Embryonic facial prominence (tissue), 1 donor: Measurements from ENCODE around the gene TMEM248.
"Not testable (repeated sequence)": the region's sequence is repeated elsewhere in the genome, so short reads cannot be mapped to it uniquely, and the experiment has no call there.

ENCODE experiments used
- DNase-seq: peaks from one replicate; pipeline ENCODE4 v3.0.0-alpha.2; 2016; ENCODE audit errors: extremely low spot score

The TMEM248 gene

GRCh38 chr7:66950311-66950710, 29.3 kb downstream of the TMEM248 start:
- no peak for DNase-seq

GRCh38 chr7:66950763-66951162, 29.7 kb downstream of the TMEM248 start:
- DNase-seq, result no peak

- no peak for DNase-seq
Observed at GRCh38 chr7:66952343-66953043, 31.5 kb downstream of the TMEM248 start.

GRCh38 chr7:66953044-66953427, 32.0 kb downstream of the TMEM248 start:
- DNase-seq, result no peak

DNA sequence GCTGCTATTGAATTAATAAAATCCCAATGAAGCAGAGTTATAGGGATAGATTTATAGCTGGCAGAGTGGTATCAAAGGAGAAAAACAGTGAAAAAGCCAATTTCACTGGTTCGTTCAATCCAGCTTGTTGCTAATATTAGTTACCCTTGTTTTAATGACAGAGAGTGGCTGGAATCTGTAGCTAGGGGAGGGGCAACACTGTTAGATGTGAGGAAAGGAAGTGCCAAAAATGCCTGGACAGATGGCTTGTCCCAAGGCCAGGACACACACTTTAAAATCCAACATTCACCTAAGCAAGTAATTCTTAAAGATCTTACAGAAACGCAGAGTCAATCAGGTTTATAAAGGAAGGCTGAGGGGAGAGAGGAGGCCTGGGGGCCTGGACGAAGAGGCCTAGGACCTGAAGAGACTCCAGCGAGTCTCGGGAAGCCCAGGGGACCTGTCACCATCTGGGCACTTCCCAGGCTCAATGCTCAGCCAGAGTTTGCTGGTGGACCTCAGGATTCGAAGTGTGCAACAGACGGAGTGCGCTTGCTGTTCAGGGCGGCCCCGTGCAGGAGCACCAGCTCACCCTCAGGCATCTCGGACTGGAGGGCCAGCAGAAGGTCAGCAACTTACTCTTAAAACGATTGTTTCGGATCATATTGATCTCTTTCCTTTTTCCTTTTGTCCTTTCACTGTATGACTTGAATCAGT, 36.7 kb downstream of the TMEM248 start:
- no peak for DNase-seq

- no peak for DNase-seq
Observed at GRCh38 chr7:66958538-66959350, 37.7 kb downstream of the TMEM248 start.

DNA sequence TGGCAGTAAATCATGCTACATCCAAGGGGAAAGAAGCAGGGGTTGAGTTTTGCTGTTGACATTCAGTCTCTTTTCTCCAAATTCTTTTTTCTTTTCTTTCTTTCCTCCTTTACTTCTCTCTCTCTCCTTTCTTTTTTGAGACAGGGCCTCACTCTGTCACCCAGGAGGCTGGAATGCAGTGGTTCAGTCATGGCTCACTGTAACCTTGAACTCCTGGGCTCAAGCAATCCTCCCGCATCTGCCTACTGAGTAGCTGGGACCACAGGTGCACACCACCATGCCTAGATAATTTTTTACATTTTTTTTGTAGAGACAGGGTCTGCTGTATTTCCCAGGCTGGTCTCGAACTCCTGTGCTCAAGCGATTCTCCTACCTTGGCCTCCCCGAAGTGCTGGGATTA, 39.2 kb downstream of the TMEM248 start:
- no peak for DNase-seq

DNA sequence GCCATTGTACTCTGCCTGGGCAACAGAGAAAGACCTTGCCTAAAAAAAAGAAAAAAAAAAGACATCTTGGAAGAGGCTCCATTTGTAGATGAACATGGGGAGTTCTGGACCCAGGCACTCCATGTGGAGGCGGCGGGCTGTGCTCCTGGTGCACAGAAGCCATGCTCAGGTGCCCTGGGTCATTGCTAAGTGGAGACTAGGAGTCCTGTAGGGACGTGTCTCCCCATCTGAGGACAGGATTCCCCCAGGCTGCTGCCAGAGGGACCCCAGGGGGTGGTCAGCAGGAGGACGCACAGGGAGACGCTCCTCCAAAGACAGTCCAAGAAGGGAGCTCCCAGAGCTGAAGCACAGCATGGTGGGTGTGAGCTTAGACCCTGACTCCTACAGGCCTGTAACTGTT, 40.1 kb downstream of the TMEM248 start:
- no peak for DNase-seq

DNA sequence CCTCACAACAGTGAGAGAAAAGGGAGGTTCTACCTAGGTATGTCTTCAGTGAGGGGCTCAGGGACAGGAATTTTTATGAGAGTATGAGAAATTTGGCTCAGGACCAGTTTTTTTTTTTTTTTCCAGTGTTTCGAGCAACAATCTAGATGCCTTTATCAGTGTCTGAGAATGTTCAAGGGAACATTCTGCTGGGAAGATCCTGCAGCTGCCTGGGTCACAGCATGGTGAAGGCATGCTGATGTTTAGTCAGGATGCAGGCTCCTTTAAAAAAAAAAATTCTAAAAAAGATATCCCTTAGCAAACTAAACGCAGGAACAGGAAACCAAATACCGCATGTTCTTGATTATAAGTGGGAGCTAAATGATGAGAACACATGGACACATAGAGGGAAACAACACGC, 43.4 kb downstream of the TMEM248 start:
- DNase-seq, result no peak

- DNase-seq, result no peak
Observed at GRCh38 chr7:66967029-66967428, 46.0 kb downstream of the TMEM248 start.

DNA sequence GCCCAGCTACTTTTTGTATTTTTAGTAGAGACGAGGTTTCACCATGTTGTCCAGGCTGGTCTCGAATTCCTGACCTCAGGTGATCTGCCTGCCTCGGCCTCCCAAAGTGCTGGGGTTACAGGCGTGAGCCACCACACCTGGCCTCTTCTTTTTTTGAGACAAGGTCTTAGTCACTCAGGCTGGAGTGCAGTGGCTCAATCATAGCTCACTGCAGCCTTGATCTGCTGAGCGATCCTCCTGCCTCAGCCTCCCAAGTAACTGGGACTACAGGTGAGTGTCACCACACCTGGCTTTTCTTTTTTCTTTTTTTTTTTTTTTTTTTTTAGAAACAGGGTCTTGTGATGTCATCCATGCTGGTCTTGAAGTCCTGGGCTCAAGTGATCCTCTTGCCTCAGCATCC, 48.0 kb downstream of the TMEM248 start:
- not testable (repeated sequence) for DNase-seq

GRCh38 chr7:66970310-66970709, 49.3 kb downstream of the TMEM248 start:
- no peak for DNase-seq

DNA sequence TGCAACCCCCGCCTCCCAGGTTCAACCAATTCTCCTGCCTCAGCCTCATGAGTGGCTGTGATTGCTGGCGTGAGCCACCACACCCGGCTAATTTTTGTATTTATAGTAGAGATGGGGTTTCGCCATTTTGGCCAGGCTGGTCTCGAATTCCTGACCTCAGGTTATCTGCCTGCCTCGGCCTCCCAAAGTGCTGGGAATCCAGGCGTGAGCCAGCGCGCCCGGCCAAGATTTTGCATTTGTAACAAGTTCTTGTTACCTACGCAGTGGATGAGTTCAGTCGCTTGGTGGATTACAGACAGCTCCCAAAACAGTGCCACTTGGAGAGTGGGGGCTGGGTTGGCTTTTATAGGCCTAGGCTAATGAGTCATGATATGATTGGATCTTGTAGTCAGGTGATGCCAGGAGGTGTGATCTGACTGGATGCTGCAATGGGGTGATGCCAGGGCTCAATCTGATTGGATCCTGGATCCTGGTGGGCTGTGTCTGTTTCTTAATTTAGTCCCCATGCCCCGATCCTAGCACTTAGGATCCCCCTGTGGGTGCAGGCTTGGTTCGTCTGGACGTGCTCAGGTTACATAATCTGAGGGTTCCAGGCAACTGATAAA, 54.1 kb downstream of the TMEM248 start:
- no peak for DNase-seq

- not testable (repeated sequence) for DNase-seq
Observed at GRCh38 chr7:66978312-66978711, 57.3 kb downstream of the TMEM248 start.

DNA sequence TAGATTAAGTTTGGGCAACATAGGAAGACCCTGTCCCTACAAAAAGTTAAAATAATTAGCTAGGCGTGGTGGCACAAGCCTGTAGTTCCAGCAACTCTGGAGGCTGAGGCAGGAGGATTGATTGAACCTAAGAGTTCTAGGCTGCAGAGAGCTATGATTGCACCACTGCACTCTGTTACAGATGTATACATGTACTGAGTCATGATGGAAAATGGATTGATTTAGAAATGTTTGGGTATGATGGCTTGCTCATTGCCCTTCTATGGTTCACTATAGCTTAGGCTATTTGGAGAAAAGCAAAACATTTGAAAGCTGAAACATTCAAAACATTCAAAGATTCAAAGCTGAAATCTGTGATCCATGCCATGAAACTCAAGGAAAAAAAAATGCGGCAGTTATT, 58.0 kb downstream of the TMEM248 start:
- not testable (repeated sequence) for DNase-seq

- DNase-seq, result not testable (repeated sequence)
Observed at GRCh38 chr7:66980336-66980735, 59.3 kb downstream of the TMEM248 start.

DNA sequence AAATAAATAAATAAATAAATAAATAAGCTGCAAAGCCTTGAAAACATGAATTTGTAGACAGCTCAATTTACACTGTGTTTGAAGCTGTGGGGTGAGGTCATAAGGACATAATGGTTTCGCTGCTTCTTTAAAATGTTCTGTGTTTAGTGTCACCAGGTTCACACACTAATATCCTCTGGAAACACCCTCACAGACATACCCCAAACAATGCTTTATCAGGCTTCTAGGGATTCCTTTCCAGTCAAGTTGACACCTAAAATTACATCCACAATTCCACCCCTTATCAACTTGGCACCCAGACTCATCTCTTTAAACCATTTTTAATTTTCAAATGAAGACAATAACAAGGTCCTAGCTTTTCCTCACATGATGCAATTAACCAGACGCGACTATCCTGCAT, 68.5 kb downstream of the TMEM248 start:
- DNase-seq, result not testable (repeated sequence)

GRCh38 chr7:66994051-66994450, 73.0 kb downstream of the TMEM248 start:
- not testable (repeated sequence) for DNase-seq

DNA sequence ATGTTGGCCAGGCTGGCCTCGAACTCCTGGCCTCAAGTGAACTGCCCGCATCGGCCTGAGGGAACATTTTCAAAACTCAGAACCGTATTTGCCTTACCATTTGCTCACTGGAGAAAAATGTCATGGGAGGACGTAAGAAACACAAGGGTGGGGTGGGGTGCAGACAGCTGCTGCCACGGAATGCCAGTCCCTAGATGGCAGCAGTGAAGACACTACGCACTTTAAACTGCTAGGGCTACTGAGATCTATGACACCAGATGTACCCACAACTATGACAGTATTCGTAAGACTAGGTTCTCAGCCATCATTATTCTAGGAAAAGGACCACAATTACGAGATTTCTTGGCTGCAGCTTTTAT, 73.6 kb downstream of the TMEM248 start:
- DNase-seq, result peak; percentile 26

- peak; percentile 97 for DNase-seq
Observed at GRCh38 chr7:66995050-66995776, 74.2 kb downstream of the TMEM248 start, which contains the start of gene SBDS. SBDS (minus strand) TSS chr7:66995586; CDS start chr7:66995417, 169 bp downstream.

- DNase-seq, result peak; percentile 94
Observed at GRCh38 chr7:66996444-66997191, 75.6 kb downstream of the TMEM248 start, which contains the start of gene TYW1. TYW1 (plus strand) TSS chr7:66996833; CDS start chr7:66996979, 146 bp downstream.
